HepG2 (cell line): ENCODE measurements around the gene ARHGAP35. TPM values are rescaled to one million over a fixed set of nuclear protein-coding genes. Genes with fewer than 3 reads are reported as not detected.

Source experiments
- ATRX ChIP-seq: sonication (generic); formaldehyde crosslinking; IDR thresholded peaks from 2 replicates; pipeline ENCODE4 v1.4.0; 2020; ENCODE audit warnings: missing genetic modification reagents, borderline replicate concordance
- HIC2 ChIP-seq: sonication (generic); formaldehyde crosslinking; IDR thresholded peaks from 2 replicates; pipeline ENCODE4 v1.9.0; 2022; ENCODE audit warnings: low read depth, missing genetic modification reagents
- HMGXB3 ChIP-seq: sonication (generic); formaldehyde crosslinking; IDR thresholded peaks from 2 replicates; pipeline ENCODE4 v1.4.0; 2020; ENCODE audit warnings: missing genetic modification reagents, borderline replicate concordance
- HOXA7 ChIP-seq: sonication (generic); formaldehyde crosslinking; IDR thresholded peaks from 2 replicates; pipeline ENCODE4 v1.8.1; 2022; ENCODE audit warnings: mild to moderate bottlenecking, missing genetic modification reagents, moderate library complexity
- MIER3 ChIP-seq: IDR thresholded peaks from 2 replicates; pipeline ENCODE4 v1.6.1; 2016; ENCODE audit warnings: missing compliant biosample characterization, borderline replicate concordance
- WIZ ChIP-seq: sonication (generic); formaldehyde crosslinking; IDR thresholded peaks from 2 replicates; pipeline ENCODE4 v1.5.1; 2020; ENCODE audit warnings: mild to moderate bottlenecking, missing genetic modification reagents
- ZBTB1 ChIP-seq: sonication (generic); formaldehyde crosslinking; IDR thresholded peaks from 2 replicates; pipeline ENCODE4 v1.4.0; 2020; ENCODE audit warnings: missing genetic modification reagents, borderline replicate concordance
- ZBTB21 ChIP-seq: sonication (generic); formaldehyde crosslinking; IDR thresholded peaks from 2 replicates; pipeline ENCODE4 v1.4.0; 2020; ENCODE audit warnings: missing genetic modification reagents
- ZC3H13 ChIP-seq: sonication (generic); formaldehyde crosslinking; IDR thresholded peaks from 2 replicates; pipeline ENCODE4 v1.8.1; 2023; ENCODE audit warnings: mild to moderate bottlenecking, missing genetic modification reagents, moderate library complexity
- ZIK1 ChIP-seq: sonication (generic); formaldehyde crosslinking; IDR thresholded peaks from 2 replicates; pipeline ENCODE4 v1.5.0; 2020; ENCODE audit warnings: mild to moderate bottlenecking, low read depth, missing genetic modification reagents, borderline replicate concordance
- ZNF512B ChIP-seq: sonication (generic); formaldehyde crosslinking; IDR thresholded peaks from 2 replicates; pipeline ENCODE4 v1.5.1; 2020; ENCODE audit warnings: missing genetic modification reagents, mild to moderate bottlenecking, borderline replicate concordance
- ZNF543 ChIP-seq: sonication (generic); formaldehyde crosslinking; IDR thresholded peaks from 2 replicates; pipeline ENCODE4 v1.4.0; 2020; ENCODE audit warnings: mild to moderate bottlenecking, missing genetic modification reagents
- ZNF737 ChIP-seq: sonication (generic); formaldehyde crosslinking; IDR thresholded peaks from 2 replicates; pipeline ENCODE4 v1.5.0; 2020; ENCODE audit warnings: missing genetic modification reagents, mild to moderate bottlenecking, borderline replicate concordance
- ZNF773 ChIP-seq: sonication (generic); formaldehyde crosslinking; IDR thresholded peaks from 2 replicates; pipeline ENCODE4 v1.4.0; 2020; ENCODE audit warnings: missing genetic modification reagents, borderline replicate concordance
- ZSCAN9 ChIP-seq: IDR thresholded peaks from 2 replicates; pipeline ENCODE4 v1.6.1; 2016; ENCODE audit warnings: borderline replicate concordance
- polyA plus RNA-seq, 8 experiments: library from polyadenylated mRNA; depleted of rRNA in 3 of 8; stranded (reverse) in 7 of 8; unstranded in 1 of 8; fragments of >200 nt; fragmentation: Illumina TruSeq in 4 of 8; extraction: Trizol in 4 of 8; gene quantifications; 2 replicates each; pipeline versions ENCODE4 v1.2.1 to v1.2.3, GENCODE V29; 2011 to 2016; ENCODE audit warnings: low read depth in 4 of 8, missing spikeins in 1 of 8, mixed read lengths in 1 of 8; ENCODE audit not compliant: insufficient read depth in 1 of 8
- total RNA-seq, 5 experiments: library from RNA; depleted of rRNA; stranded (reverse); fragments of >200 nt; fragmentation: Illumina TruSeq; extraction: Trizol; gene quantifications; 2 replicates each; pipeline ENCODE4 v1.2.3, GENCODE V29; 2016; ENCODE audit warnings: low read depth in 1 of 5
- TF ChIP-seq, protein P1 (sequence below): sonication (generic); formaldehyde crosslinking; conservative IDR thresholded peaks from 2 replicates; pipeline ENCODE4 v1.8.0; 2022; ENCODE audit warnings: mild to moderate bottlenecking, moderate library complexity, missing genetic modification reagents

The ARHGAP35 gene
- total and polyA plus RNA-seq, 2 of the 13 experiments (the other 11 are each of a cell fraction or from before 2014, with no cell fraction given): 30.1 to 30.2 TPM

GRCh38 chr19:46860125-46860845, 512 bp upstream of the ARHGAP35 start (continued):
- TF ChIP-seq HIC2 (CRISPR knock-in tag) (no peak; the same call in 1 of the 2 replicates), ZNF512B (CRISPR knock-in tag) (no peak), ZNF543 (CRISPR knock-in tag) (peak; percentile 95), ZIK1 (CRISPR knock-in tag) (peak; percentile 83), HOXA7 (CRISPR knock-in tag) (no peak), WIZ (CRISPR knock-in tag) (peak; percentile 86; the same call in 1 of the 2 replicates), ZC3H13 (CRISPR knock-in tag) (peak; percentile 92; the same call in 1 of the 2 replicates), ZNF737 (CRISPR knock-in tag) (no peak), MIER3 (CRISPR knock-in tag) (no peak), ZSCAN9 (CRISPR knock-in tag) (no peak), ZBTB21 (CRISPR knock-in tag) (no peak), ZBTB1 (CRISPR knock-in tag) (no peak), ATRX (CRISPR knock-in tag) (no peak), ZNF773 (peak; percentile 70; the same call in 1 of the 2 replicates), HMGXB3 (CRISPR knock-in tag) (0 out of 2 replicates have a peak, but pooled peaks have one; percentile 87)
- TF ChIP-seq, protein P1, sequence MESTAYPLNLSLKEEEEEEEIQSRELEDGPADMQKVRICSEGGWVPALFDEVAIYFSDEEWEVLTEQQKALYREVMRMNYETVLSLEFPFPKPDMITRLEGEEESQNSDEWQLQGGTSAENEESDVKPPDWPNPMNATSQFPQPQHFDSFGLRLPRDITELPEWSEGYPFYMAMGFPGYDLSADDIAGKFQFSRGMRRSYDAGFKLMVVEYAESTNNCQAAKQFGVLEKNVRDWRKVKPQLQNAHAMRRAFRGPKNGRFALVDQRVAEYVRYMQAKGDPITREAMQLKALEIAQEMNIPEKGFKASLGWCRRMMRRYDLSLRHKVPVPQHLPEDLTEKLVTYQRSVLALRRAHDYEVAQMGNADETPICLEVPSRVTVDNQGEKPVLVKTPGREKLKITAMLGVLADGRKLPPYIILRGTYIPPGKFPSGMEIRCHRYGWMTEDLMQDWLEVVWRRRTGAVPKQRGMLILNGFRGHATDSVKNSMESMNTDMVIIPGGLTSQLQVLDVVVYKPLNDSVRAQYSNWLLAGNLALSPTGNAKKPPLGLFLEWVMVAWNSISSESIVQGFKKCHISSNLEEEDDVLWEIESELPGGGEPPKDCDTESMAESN (CRISPR knock-in tag): peak; percentile 91
